Right lobe of liver (tissue), 4 donors: ENCODE measurements around the gene TMEM171.

ENCODE experiments used
- CTCF ChIP-seq, 4 donors: fragments of 200-600 bp in 3 of 4; fragments of 450-650 bp in 1 of 4; IDR thresholded peaks; one replicate each; pipeline versions ENCODE4 v1.5.1 to v1.8.0; 2016 to 2022; ENCODE audit warnings: antibody characterized with exemption in 4 of 4, mild to moderate bottlenecking in 2 of 4
- POLR2A ChIP-seq: fragments of 450-650 bp; IDR thresholded peaks from one replicate; pipeline ENCODE4 v1.6.1; 2017; ENCODE audit warnings: antibody characterized with exemption, mild to moderate bottlenecking
- donor health status: DM: no; HTN: no; CAD: no.
- donor health status: DM: no; HTN: no; CAD: no.
- donor health status: DM: no; HTN: yes; CAD: no.

DNA sequence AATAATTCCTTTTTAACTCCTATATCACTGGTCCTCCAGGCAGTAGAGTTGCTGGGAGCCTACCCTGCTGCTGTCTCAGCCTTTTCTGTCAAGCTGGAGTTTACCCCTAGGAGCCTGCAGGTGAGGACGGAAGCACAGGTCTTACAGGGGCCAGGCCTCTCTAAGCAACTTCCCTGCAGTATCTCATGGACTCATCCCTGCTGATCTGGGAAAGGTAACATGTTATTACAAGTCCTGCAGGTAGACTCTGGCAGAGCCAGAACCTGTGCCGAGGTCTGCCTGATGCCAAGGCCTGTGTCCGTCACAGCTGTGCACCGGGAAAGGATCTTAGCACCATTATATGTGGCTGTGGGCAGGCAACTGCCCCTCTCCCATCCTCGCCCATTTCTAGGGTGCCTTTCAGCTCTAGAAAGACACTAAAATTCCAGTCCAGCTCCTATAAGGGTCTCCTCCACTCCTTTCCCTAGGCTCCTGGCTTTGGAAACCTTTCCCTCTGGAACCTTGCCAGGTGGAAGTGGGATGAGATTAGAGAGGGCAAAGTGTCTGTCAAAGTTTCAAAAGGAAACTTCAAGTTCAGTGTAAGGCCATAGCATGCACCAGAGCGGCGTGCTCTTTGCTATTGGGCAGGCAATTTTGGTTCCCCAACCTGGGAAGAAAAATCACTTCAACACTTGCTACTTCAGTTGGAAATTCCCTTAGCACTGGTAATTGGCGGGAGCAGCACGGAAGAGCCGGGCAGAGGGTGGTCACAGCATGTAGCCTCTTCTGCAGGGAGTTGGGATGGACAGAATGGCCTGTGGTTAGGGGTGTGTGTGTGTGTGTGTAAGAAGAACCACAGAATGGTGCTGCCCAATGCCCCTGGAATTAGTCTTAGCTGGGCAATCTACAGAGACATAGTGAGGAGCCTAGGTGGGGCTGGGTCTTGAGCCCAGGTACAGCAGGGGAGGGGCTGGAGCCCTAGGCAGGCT is 17.5 kb downstream of the TMEM171 start:
- TF ChIP-seq CTCF (IDR thresholded peaks at IDR 0.05) = no peak
- TF ChIP-seq POLR2A = no peak
